GM19397 (cell line): ENCODE results near the gene TCP1.
A peak's percentile ranks its signal among the peaks of the same experiment; 100 is the strongest.
"Not testable (repeated sequence)": the region's sequence is repeated elsewhere in the genome, so short reads cannot be mapped to it uniquely, and the experiment has no call there.

ENCODE experiments used
- ATAC-seq: cut with Tn5 transposase; IDR thresholded peaks from one replicate; pipeline ENCODE4 v1.9.1; 2021; ENCODE audit warnings: mild to moderate bottlenecking, moderate library complexity; ENCODE audit not compliant: unreplicated experiment

Gene TCP1

GRCh38 chr6:159817951-159818739, 28.7 kb upstream of the TCP1 start:
- no peak for ATAC-seq

- ATAC-seq = not testable (repeated sequence)
Measured at GRCh38 chr6:159816775-159817174, 27.4 kb upstream of the TCP1 start.

- ATAC-seq = no peak
Measured at GRCh38 chr6:159815410-159815809, 26.0 kb upstream of the TCP1 start.

GRCh38 chr6:159813781-159814180, 24.4 kb upstream of the TCP1 start:
- no peak for ATAC-seq

GRCh38 chr6:159809149-159809548, 19.7 kb upstream of the TCP1 start:
- no peak for ATAC-seq

GRCh38 chr6:159808647-159809046, 19.2 kb upstream of the TCP1 start:
- no peak for ATAC-seq

- ATAC-seq = no peak
Measured at GRCh38 chr6:159807150-159807858, 17.9 kb upstream of the TCP1 start.

GRCh38 chr6:159806021-159806458, 16.6 kb upstream of the TCP1 start:
- no peak for ATAC-seq

GRCh38 chr6:159805440-159806020, 16.1 kb upstream of the TCP1 start:
- ATAC-seq = no peak

- no peak for ATAC-seq
Measured at GRCh38 chr6:159804504-159804903, 15.1 kb upstream of the TCP1 start.

GRCh38 chr6:159801935-159802334, 12.5 kb upstream of the TCP1 start:
- ATAC-seq = no peak

GRCh38 chr6:159800141-159800865, 10.9 kb upstream of the TCP1 start, which contains the start of gene PNLDC1:
Gene PNLDC1 (plus strand): TSS chr6:159800276. CDS start chr6:159800308, 32 bp downstream.
- no peak for ATAC-seq

- ATAC-seq = no peak
Measured at GRCh38 chr6:159797554-159797953, 8.2 kb upstream of the TCP1 start.

GRCh38 chr6:159794976-159795375, 5.6 kb upstream of the TCP1 start:
- ATAC-seq = not testable (repeated sequence)

- no peak for ATAC-seq
Measured at GRCh38 chr6:159790956-159791598, 1.7 kb upstream of the TCP1 start.

GRCh38 chr6:159790149-159790955, 950 bp upstream of the TCP1 start, which contains the start of gene MRPL18:
Gene MRPL18 (plus strand): TSS chr6:159790467. CDS start chr6:159790588, 121 bp downstream.
- peak; percentile 83 for ATAC-seq

GRCh38 chr6:159788753-159789376, 537 bp downstream of the TCP1 start:
- peak; percentile 0 for ATAC-seq

GRCh38 chr6:159788276-159788675, 1.1 kb downstream of the TCP1 start:
- no peak for ATAC-seq

- no peak for ATAC-seq
Measured at GRCh38 chr6:159778542-159779103, 10.8 kb downstream of the TCP1 start.
